IMR-90 (cell line): Measurements from ENCODE around the gene RALA. TPM values are rescaled to one million over a fixed set of nuclear protein-coding genes. Genes with fewer than 3 reads are reported as not detected.

ENCODE experiments used
- ATAC-seq: fragments of 200-7000 bp; cut with Tn5 transposase; 2 replicates; pipeline ENCODE4 v1.9.1; 2020; ENCODE audit warnings: low read depth, mild to moderate bottlenecking, moderate library complexity
- Bru-seq: library from RNA; stranded (reverse); fragments of 400-500 nt; gene quantifications from one replicate; lab custom pipeline; 2021; lab: Mats Ljungman, UMichigan
- BruChase-seq, 2 experiments: library from RNA; stranded (reverse); fragments of 400-500 nt; gene quantifications; one replicate each; lab custom pipeline; 2021; lab: Mats Ljungman, UMichigan
- BruUV-seq: library from RNA; stranded (reverse); fragments of 400-500 nt; replicated peaks from 2 replicates; lab custom pipeline; 2021; lab: Mats Ljungman, UMichigan
- CTCF ChIA-PET: fragments of 300-600 bp; formaldehyde crosslinking; extraction: SDS; loops from one replicate; lab custom pipeline; 2021; ENCODE audit warnings: antibody characterized with exemption; lab: Yijun Ruan, JAX
- POLR2A ChIA-PET: fragments of 300-600 bp; sonication (Branson Sonifier 250); formaldehyde crosslinking; loops from one replicate; lab custom pipeline; 2022; ENCODE audit warnings: antibody characterized with exemption; ENCODE audit not compliant: unreplicated experiment; lab: Charles Lee
- DNase-seq: peaks from one replicate; pipeline ENCODE4 v3.0.0; 2013
- H2AFZ ChIP-seq: replicated peaks from 2 replicates; pipeline ENCODE3; 2013; ENCODE audit warnings: low read length, mild to moderate bottlenecking; ENCODE audit not compliant: poor library complexity
- H2AK5ac ChIP-seq: 2 replicates; pipeline ENCODE4 v1.6.1; 2013; ENCODE audit warnings: low read depth, low read length, inconsistent platforms
- H2AK9ac ChIP-seq: replicated peaks from 2 replicates; pipeline ENCODE3; 2013; ENCODE audit warnings: mild to moderate bottlenecking, low read depth, low read length, moderate library complexity; ENCODE audit not compliant: poor library complexity
- H2BK120ac ChIP-seq: 2 replicates; pipeline ENCODE4 v1.6.1; 2013; ENCODE audit warnings: low read depth, low read length, inconsistent platforms
- H2BK15ac ChIP-seq: 3 replicates; pipeline ENCODE4 v1.6.1; 2013; ENCODE audit warnings: low read depth, low read length, inconsistent platforms
- H2BK20ac ChIP-seq: 2 replicates; pipeline ENCODE4 v1.6.1; 2013; ENCODE audit warnings: low read depth, mild to moderate bottlenecking, inconsistent platforms, low read length, moderate library complexity
- H2BK5ac ChIP-seq: 2 replicates; pipeline ENCODE4 v1.6.1; 2013; ENCODE audit warnings: mild to moderate bottlenecking, low read depth, low read length, inconsistent platforms; ENCODE audit not compliant: poor library complexity, severe bottlenecking
- H3K14ac ChIP-seq: replicated peaks from 2 replicates; pipeline ENCODE4 v1.6.1; 2013; ENCODE audit warnings: low read depth, low read length, inconsistent platforms
- H3K18ac ChIP-seq: 2 replicates; pipeline ENCODE4 v1.6.1; 2013; ENCODE audit warnings: low read depth, low read length, control low read depth
- H3K23ac ChIP-seq: 2 replicates; pipeline ENCODE4 v1.6.1; 2013; ENCODE audit warnings: low read depth, low read length, inconsistent platforms
- H3K27ac ChIP-seq: 2 replicates; pipeline ENCODE4 v1.5.1; 2013; ENCODE audit warnings: mild to moderate bottlenecking, control low read depth, low read length; ENCODE audit not compliant: insufficient read depth
- H3K27me3 ChIP-seq: 2 replicates; pipeline ENCODE4 v1.6.1; 2013; ENCODE audit warnings: low read length; ENCODE audit not compliant: control insufficient read depth, insufficient read depth
- H3K36me3 ChIP-seq: 2 replicates; pipeline ENCODE4 v1.6.1; 2013; ENCODE audit warnings: low read length, mixed read lengths; ENCODE audit not compliant: control insufficient read depth, insufficient read depth
- H3K4ac ChIP-seq: 2 replicates; pipeline ENCODE4 v1.6.1; 2013; ENCODE audit warnings: low read depth, low read length, inconsistent platforms
- H3K4me1 ChIP-seq: 2 replicates; pipeline ENCODE4 v1.6.1; 2013; ENCODE audit warnings: low read length, mixed read lengths; ENCODE audit not compliant: control insufficient read depth, insufficient read depth
- H3K4me2 ChIP-seq: 2 replicates; pipeline ENCODE4 v1.6.1; 2013; ENCODE audit warnings: low read depth, mild to moderate bottlenecking, control low read depth, low read length, moderate library complexity
- H3K4me3 ChIP-seq: 2 replicates; pipeline ENCODE4 v1.5.1; 2013; ENCODE audit warnings: low read depth, mild to moderate bottlenecking, control low read depth, low read length, moderate library complexity; ENCODE audit not compliant: insufficient read depth
- H3K56ac ChIP-seq: 2 replicates; pipeline ENCODE4 v1.6.1; 2013; ENCODE audit warnings: low read length, inconsistent platforms; ENCODE audit not compliant: insufficient read depth; ENCODE audit errors: extremely low read depth
- H3K79me1 ChIP-seq, 2 experiments: 2 replicates each; pipeline ENCODE4 v1.6.1; 2013; ENCODE audit warnings: low read length in 2 of 2, inconsistent platforms in 1 of 2, low read depth in 1 of 2
- H3K9ac ChIP-seq: 2 replicates; pipeline ENCODE4 v1.6.1; 2013; ENCODE audit warnings: low read depth, low read length, control low read depth
- H3K9me1 ChIP-seq: 2 replicates; pipeline ENCODE4 v1.6.1; 2013; ENCODE audit warnings: low read length, inconsistent platforms; ENCODE audit not compliant: insufficient read depth
- H3K9me3 ChIP-seq: 2 replicates; pipeline ENCODE4 v1.6.1; 2013; ENCODE audit warnings: low read length; ENCODE audit not compliant: control insufficient read depth, insufficient read depth
- H4K20me1 ChIP-seq: 2 replicates; pipeline ENCODE4 v1.6.1; 2013; ENCODE audit warnings: low read length, inconsistent platforms; ENCODE audit not compliant: insufficient read depth
- H4K5ac ChIP-seq: 2 replicates; pipeline ENCODE4 v1.6.1; 2013; ENCODE audit warnings: mild to moderate bottlenecking, low read depth, low read length, control low read depth
- H4K8ac ChIP-seq, 2 experiments: 2 replicates each; pipeline ENCODE4 v1.6.1; 2013; ENCODE audit warnings: low read depth in 2 of 2, low read length in 2 of 2, control low read depth in 1 of 2, inconsistent platforms in 1 of 2
- H4K91ac ChIP-seq: 2 replicates; pipeline ENCODE4 v1.6.1; 2013; ENCODE audit warnings: low read depth, low read length, inconsistent platforms; ENCODE audit not compliant: insufficient read depth
- BHLHE40 ChIP-seq: fragments of 150-350 bp; IDR thresholded peaks from 2 replicates; pipeline ENCODE4 v1.6.1; 2016; ENCODE audit warnings: mild to moderate bottlenecking, low read depth, low read length
- CTCF ChIP-seq: conservative IDR thresholded peaks from 2 replicates; pipeline ENCODE4 v1.5.1; 2012; ENCODE audit warnings: mild to moderate bottlenecking, low read depth, low read length, improper control_type of control experiment
- MAZ ChIP-seq: IDR thresholded peaks from 2 replicates; pipeline ENCODE4 v1.6.1; 2012; ENCODE audit warnings: low read depth, mild to moderate bottlenecking, low read length, improper control_type of control experiment, moderate library complexity, borderline replicate concordance
- MXI1 ChIP-seq: IDR thresholded peaks from 2 replicates; pipeline ENCODE4 v1.6.1; 2012; ENCODE audit warnings: low read depth, mild to moderate bottlenecking, low read length, moderate library complexity, borderline replicate concordance
- POLR2A ChIP-seq: IDR thresholded peaks from 2 replicates; pipeline ENCODE4 v1.6.1; 2012; ENCODE audit warnings: mild to moderate bottlenecking, low read depth, low read length
- WGBS, 2 experiments: methylation state at CpG; one replicate each; pipeline versions ENCODE4 v1.1.5 to v1.1.7; 2013; ENCODE audit warnings: missing lambda C conversion rate in 2 of 2; ENCODE audit not compliant: insufficient read length in 1 of 2; ENCODE audit errors: extremely low coverage in 2 of 2; 5-methylcytosine and 5-hydroxymethylcytosine counted together
- dilution Hi-C: fragments of 300-500 bp; cut with HindIII; formaldehyde crosslinking; loops from one replicate; pipeline ENCODE4 v1.14.3; 2018; ENCODE audit warnings: low sequenced_read_pairs; ENCODE audit not compliant: unreplicated experiment
- in situ Hi-C: fragments of 300-500 bp; cut with MboI; formaldehyde crosslinking; loops from 3 replicates; pipeline ENCODE4 v1.14.3; 2019; ENCODE audit warnings: low sequenced_read_pairs, inconsistent platforms, mixed read lengths
- intact Hi-C: fragments of 100-400 bp; cut with micrococcal nuclease; formaldehyde crosslinking; loops from 2 replicates; pipeline ENCODE4 v1.10.0; 2022
- long read RNA-seq: library from polyadenylated mRNA; unstranded; transcript quantifications from one replicate; pipeline ENCODE4 v2.0.0, GENCODE V29; 2021; ENCODE audit not compliant: unreplicated experiment
- polyA plus RNA-seq, 3 experiments: library from polyadenylated mRNA; depleted of rRNA; stranded (reverse); fragments of >200 nt; gene quantifications; 2 replicates each; pipeline ENCODE4 v1.2.3, GENCODE V29; 2012; ENCODE audit warnings: low replicate concordance in 1 of 3
- total RNA-seq: library from RNA; depleted of rRNA; stranded (reverse); fragments of >200 nt; gene quantifications from 2 replicates; pipeline ENCODE4 v1.2.3, GENCODE V29; 2012; rRNA removed
- TF ChIP-seq, protein P1 (sequence below): fragments of 150-350 bp; IDR thresholded peaks from 2 replicates; pipeline ENCODE4 v1.6.1; 2017; ENCODE audit warnings: mild to moderate bottlenecking, antibody characterized with exemption, low read length, low read depth

Gene RALA, protein sequence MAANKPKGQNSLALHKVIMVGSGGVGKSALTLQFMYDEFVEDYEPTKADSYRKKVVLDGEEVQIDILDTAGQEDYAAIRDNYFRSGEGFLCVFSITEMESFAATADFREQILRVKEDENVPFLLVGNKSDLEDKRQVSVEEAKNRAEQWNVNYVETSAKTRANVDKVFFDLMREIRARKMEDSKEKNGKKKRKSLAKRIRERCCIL
- total RNA-seq, result 7.7 and 15.8 TPM in 2 replicates
- polyA plus RNA-seq (2012; rRNA removed), result 20.5 and 21.1 TPM in 2 replicates
- 4.4 and 6.5 TPM in 2 replicates for polyA plus RNA-seq (2012; cell fraction: cytosol; rRNA removed)
- polyA plus RNA-seq (2012; cell fraction: nucleus; rRNA removed; ENCODE audit: low replicate concordance), result 3.3 and 9.8 TPM in 2 replicates
- Bru-seq, nascent RNA, result percentile 93 among the genes with signal in this experiment
- percentile 86 among the genes with signal in this experiment for BruChase-seq, experiment 1, labeled RNA remaining after a 6-hour chase
- percentile 85 among the genes with signal in this experiment for BruChase-seq, experiment 2, labeled RNA remaining after a 2-hour chase
- long read RNA-seq, transcript RALA-201 (5 exons, 2,880 nt), result major isoform, 71 of 85 reads
- long read RNA-seq, partial matches to known transcripts, result 6 of 85 reads
- long read RNA-seq, other reads (novel, unspliced or antisense), result 7 of 85 reads

DNA sequence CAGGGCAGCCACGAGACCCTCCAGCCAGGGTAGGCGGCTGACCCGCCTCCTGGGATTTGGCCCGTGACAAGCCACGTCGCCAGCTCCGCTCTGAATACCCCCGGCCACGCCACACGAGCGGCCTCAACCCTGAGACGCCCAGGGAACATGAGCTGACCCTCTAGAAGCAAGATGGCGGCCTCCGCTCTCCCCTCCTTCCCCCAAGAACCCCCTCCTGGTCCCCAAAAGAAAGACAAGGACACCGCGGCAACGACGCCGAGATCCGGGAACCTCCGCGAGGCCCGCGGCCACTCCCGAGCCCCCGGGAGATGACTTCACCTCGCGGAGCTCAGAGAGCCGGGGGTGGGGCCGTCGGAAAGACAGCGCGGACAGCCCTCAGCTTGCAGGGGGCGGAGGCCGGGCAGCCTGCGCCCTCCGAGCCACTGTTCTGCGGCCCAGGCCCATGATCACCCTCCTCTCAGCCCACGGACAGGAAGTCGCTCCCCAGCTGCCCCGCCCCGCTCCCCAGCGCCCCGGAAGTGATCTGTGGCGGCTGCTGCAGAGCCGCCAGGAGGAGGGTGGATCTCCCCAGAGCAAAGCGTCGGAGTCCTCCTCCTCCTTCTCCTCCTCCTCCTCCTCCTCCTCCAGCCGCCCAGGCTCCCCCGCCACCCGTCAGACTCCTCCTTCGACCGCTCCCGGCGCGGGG is at the start of gene RALA:
TSS of gene RALA (plus strand) at position 526 of the 685 bp plus-strand sequence. CDS start 63,096 bp downstream, outside the sequence.
- Histone ChIP-seq H3K27me3 (no peaks in the 10 kb centered on the region), H2BK120ac (peak within 1 kb of the TSS; percentile 86), H2AFZ (peak within 1 kb of the TSS; percentile 91), H3K18ac (peak within 1 kb of the TSS; percentile 89), H3K4me2 (peak within 1 kb of the TSS; percentile 96), H3K27ac (peak within 1 kb of the TSS; percentile 87), H2BK15ac (peak within 1 kb of the TSS; percentile 89; the same call in 2 of the 3 replicates), H3K14ac (peak within 1 kb of the TSS; percentile 86), H3K4ac (peak within 1 kb of the TSS; percentile 96), H4K91ac (peak within 1 kb of the TSS; percentile 81), H3K9ac (peak within 1 kb of the TSS; percentile 81), H4K8ac (peak within 1 kb of the TSS; percentile 95), H4K5ac (peak within 1 kb of the TSS; percentile 98), H3K4me3 (peak within 1 kb of the TSS; percentile 67), H2AK9ac (peak within 1 kb of the TSS; percentile 98), H2BK5ac (peak within 1 kb of the TSS; percentile 92), H3K9me1 (peaks cover 6% of the 10 kb centered on the region), H3K79me1 (peaks cover 17 to 37% of the 10 kb centered on the region in 2 experiments; a peak in 3 of 4 replicates), H2AK5ac (peak within 1 kb of the TSS; percentile 84), H3K9me3 (no peaks in the 10 kb centered on the region), H3K4me1 (peaks cover 9% of the 10 kb centered on the region; the same call in 1 of the 2 replicates), H3K56ac (peak within 1 kb of the TSS; percentile 83), H4K20me1 (peaks cover 25% of the 10 kb centered on the region; the same call in 1 of the 2 replicates), H3K23ac (peak within 1 kb of the TSS; percentile 77), H3K36me3 (no peaks in the 10 kb centered on the region), H2BK20ac (peak within 1 kb of the TSS; percentile 22; the same call in 1 of the 2 replicates)
- peak; percentile 93 for TF ChIP-seq POLR2A
- peak; percentile 5; the same call in 1 of the 2 replicates for TF ChIP-seq BHLHE40
- TF ChIP-seq CTCF, result peak; percentile 0; the same call in 1 of the 2 replicates
- TF ChIP-seq MAZ, result peak; percentile 99; the same call in 1 of the 2 replicates
- TF ChIP-seq, protein P1, sequence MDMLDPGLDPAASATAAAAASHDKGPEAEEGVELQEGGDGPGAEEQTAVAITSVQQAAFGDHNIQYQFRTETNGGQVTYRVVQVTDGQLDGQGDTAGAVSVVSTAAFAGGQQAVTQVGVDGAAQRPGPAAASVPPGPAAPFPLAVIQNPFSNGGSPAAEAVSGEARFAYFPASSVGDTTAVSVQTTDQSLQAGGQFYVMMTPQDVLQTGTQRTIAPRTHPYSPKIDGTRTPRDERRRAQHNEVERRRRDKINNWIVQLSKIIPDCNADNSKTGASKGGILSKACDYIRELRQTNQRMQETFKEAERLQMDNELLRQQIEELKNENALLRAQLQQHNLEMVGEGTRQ, result no peak
- TF ChIP-seq MXI1, result 0 out of 2 replicates have a peak, but pooled peaks have one; percentile 42
- 0% methylated on average over 3 of the region's 56 CpGs; no CpG with 5 or more reads in 1 of the 2 experiments for WGBS, 2 experiments
- dilution Hi-C loops (no loop called here), intact Hi-C loops (loop anchor here (1.0 kb wide), 2 partner anchors 79 to 110 kb away; no protein-coding TSS in a partner anchor), in situ Hi-C loops (no loop called here)
- ChIA-PET POLR2A (interaction anchor here (0.5 to 0.8 kb wide), 2 partner anchors 40 to 131 kb away, joined by 4 to 5 read pairs; no protein-coding TSS in a partner anchor), CTCF (interaction anchor here (0.7 to 2.1 kb wide), 5 partner anchors 12 to 123 kb away, joined by 3 to 9 read pairs (median 3); no protein-coding TSS in a partner anchor)
- BruUV-seq, result no TSS peak
- DNase-seq (peak; percentile 92), ATAC-seq (peak; percentile 87)
